Measurements from ENCODE around the gene CX3CL1. TPM values are rescaled to one million over a fixed set of nuclear protein-coding genes. Genes with fewer than 3 reads are reported as not detected.

The CX3CL1 gene
- total RNA-seq (under 1 TPM in 3 of 5 donors, not detected in 2; 0.13 to 0.18 (median 0.16) TPM), total RNA-seq (0 to 0.08 (median 0) reads per million in 29 experiments)
- total RNA-seq (2013): not detected

- DNase-seq (no peak), ATAC-seq (replicated peaks in 1 of 4) (no peak)
- H3K36me3 ChIP-seq (ENCODE audit: control insufficient read depth in 2 of 2, extremely low read depth in 1 of 2, insufficient read depth in 1 of 2, low read length in 1 of 2): no peaks in the 10 kb centered on the region
- Mint-ChIP-seq H3K4me3 (no peak within 1 kb of the TSS), H3K36me3 (no peaks in the 10 kb centered on the region), H3K4me1 (peaks cover 0 to 3% (median 3%) of the 10 kb centered on the region in 3 donors), H3K27me3 (peaks cover 0 to 10% of the 10 kb centered on the region in 2 donors), H3K9me3 (no peaks in the 10 kb centered on the region), H3K27ac (no peak within 1 kb of the TSS)
- no peaks in the 10 kb centered on the region for H3K4me1 ChIP-seq (ENCODE audit: control insufficient read depth in 1 of 2, extremely low read depth in 1 of 2, insufficient read depth in 2 of 2, low read length in 2 of 2)
- no peak within 1 kb of the TSS for H3K27ac ChIP-seq (ENCODE audit: low read length)
- peaks cover 0 to 33% of the 10 kb centered on the region in 2 experiments for H3K27me3 ChIP-seq (replicated peaks in 1 of 2; ENCODE audit: control insufficient read depth in 2 of 2, extremely low read depth in 1 of 2, insufficient read depth in 2 of 2, low read length in 1 of 2)
- CTCF ChIA-PET: no interaction called here
- H3K9me3 ChIP-seq: no peaks in the 10 kb centered on the region
- WGBS (ENCODE audit: insufficient coverage): 80% methylated on average over 23 of the region's 23 CpGs
- POLR2A ChIA-PET: no interaction called here
- no peak within 1 kb of the TSS for H3K4me3 ChIP-seq (ENCODE audit: control insufficient read depth in 1 of 2, extremely low read depth in 1 of 2, low read length in 1 of 2)
Measured at GRCh38 chr16:57372372-57373116, at the start of gene CX3CL1. CX3CL1 (plus strand) TSS chr16:57372490; CDS start chr16:57372569, 79 bp downstream.

GRCh38 chr16:57324749-57325148 is 47.5 kb upstream of the CX3CL1 start:
- ATAC-seq (replicated peaks in 1 of 4) (no peak), DNase-seq (no peak)
- Mint-ChIP-seq H3K9me3 (no peaks in the 10 kb centered on the region), H3K4me1 (no peaks in the 10 kb centered on the region), H3K4me3 (no peak overlapping the region), H3K27ac (peak overlapping the region in 1 of 2 donors; percentile 36), H3K36me3 (no peaks in the 10 kb centered on the region), H3K27me3 (no peaks in the 10 kb centered on the region)
- Histone ChIP-seq H3K4me3 (ENCODE audit: control insufficient read depth in 1 of 2, extremely low read depth in 1 of 2, low read length in 1 of 2) (no peak overlapping the region), H3K4me1 (ENCODE audit: control insufficient read depth in 1 of 2, extremely low read depth in 1 of 2, insufficient read depth in 2 of 2, low read length in 2 of 2) (no peaks in the 10 kb centered on the region), H3K36me3 (ENCODE audit: control insufficient read depth in 2 of 2, extremely low read depth in 1 of 2, insufficient read depth in 1 of 2, low read length in 1 of 2) (no peaks in the 10 kb centered on the region), H3K9me3 (no peaks in the 10 kb centered on the region), H3K27ac (ENCODE audit: low read length) (no peak overlapping the region), H3K27me3 (replicated peaks in 1 of 2; ENCODE audit: control insufficient read depth in 2 of 2, extremely low read depth in 1 of 2, insufficient read depth in 2 of 2, low read length in 1 of 2) (no peaks in the 10 kb centered on the region)
- ChIA-PET CTCF (interaction anchor here (0.7 to 0.8 kb wide), 2 partner anchors 99 to 1374 kb away, joined by 4 to 11 read pairs; no protein-coding TSS in a partner anchor), POLR2A (no interaction called here)
- no CpG with 5 or more reads among the region's 2 CpGs for WGBS (ENCODE audit: insufficient coverage)

DNA sequence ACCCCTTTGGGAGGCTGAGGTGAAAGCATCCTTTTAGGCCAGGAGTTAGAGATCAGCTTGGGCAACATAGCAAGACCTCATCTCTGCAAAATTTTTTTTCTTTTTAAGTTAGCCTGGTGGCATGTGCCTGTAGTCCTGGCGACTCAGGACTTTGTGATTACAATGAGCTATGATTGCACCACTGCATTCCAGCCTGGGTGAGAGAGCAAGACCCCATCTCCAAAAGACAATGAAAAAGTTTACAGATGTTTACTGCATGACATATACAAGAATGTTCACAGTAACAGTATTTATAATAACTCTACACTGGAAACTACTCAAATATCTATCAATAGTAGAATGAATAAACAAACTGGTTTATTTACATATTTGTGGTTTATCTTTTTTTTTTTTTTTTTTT is 46.8 kb upstream of the CX3CL1 start:
- no peaks in the 10 kb centered on the region for H3K36me3 ChIP-seq (ENCODE audit: control insufficient read depth in 2 of 2, extremely low read depth in 1 of 2, insufficient read depth in 1 of 2, low read length in 1 of 2)
- no peaks in the 10 kb centered on the region for H3K27me3 Mint-ChIP-seq
- peak overlapping the region in 1 of 2 donors; percentile 36 for H3K27ac Mint-ChIP-seq
- DNase-seq (no peak), ATAC-seq (replicated peaks in 1 of 4) (no peak)
- H3K9me3 ChIP-seq: no peaks in the 10 kb centered on the region
- H3K9me3 Mint-ChIP-seq: no peaks in the 10 kb centered on the region
- no peak overlapping the region for H3K4me3 ChIP-seq (ENCODE audit: control insufficient read depth in 1 of 2, extremely low read depth in 1 of 2, low read length in 1 of 2)
- ChIA-PET CTCF (interaction anchor here in 1 of 2 donors (0.8 kb wide), 1 partner anchor 99 kb away, joined by 11 read pairs; no protein-coding TSS in a partner anchor), POLR2A (no interaction called here)
- no CpG with 5 or more reads among the region's 1 CpG for WGBS (ENCODE audit: insufficient coverage)
- H3K27me3 ChIP-seq (replicated peaks in 1 of 2; ENCODE audit: control insufficient read depth in 2 of 2, extremely low read depth in 1 of 2, insufficient read depth in 2 of 2, low read length in 1 of 2): peaks cover 0 to 2% of the 10 kb centered on the region in 2 experiments
- H3K4me3 Mint-ChIP-seq: no peak overlapping the region
- no peak overlapping the region for H3K27ac ChIP-seq (ENCODE audit: low read length)
- H3K36me3 Mint-ChIP-seq: no peaks in the 10 kb centered on the region
- no peaks in the 10 kb centered on the region for H3K4me1 Mint-ChIP-seq
- H3K4me1 ChIP-seq (ENCODE audit: control insufficient read depth in 1 of 2, extremely low read depth in 1 of 2, insufficient read depth in 2 of 2, low read length in 2 of 2): no peaks in the 10 kb centered on the region

DNA sequence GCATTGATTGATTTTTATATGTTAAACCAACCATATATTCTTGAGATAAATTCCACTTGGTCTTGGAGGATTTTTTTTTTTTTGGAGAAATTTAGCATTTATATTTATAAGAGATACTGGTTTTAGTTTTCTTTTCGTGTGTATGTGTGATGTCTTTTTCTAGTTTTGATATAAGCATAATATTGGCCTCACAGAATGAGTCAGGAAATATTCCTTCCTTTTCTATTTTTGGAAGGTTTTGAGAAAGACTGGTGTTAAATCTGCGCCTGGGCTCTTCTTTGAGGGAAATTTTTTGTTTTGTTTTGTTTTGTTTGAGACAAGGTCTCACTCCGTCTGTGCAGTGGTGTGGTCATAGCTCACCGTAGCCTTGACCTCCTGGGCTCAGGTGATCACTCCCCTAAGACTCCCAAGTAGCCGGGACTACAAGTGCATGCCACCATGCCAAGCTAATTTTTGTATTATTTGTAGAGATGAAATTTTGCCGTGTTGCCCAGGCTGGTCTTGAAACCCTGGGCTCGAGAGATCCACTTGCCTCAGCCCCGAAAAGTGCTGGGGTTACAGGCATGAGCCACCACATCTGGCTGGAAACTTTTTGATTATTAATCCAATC is 42.5 kb upstream of the CX3CL1 start:
- Mint-ChIP-seq H3K36me3 (peaks cover 3% of the 10 kb centered on the region), H3K27ac (no peak overlapping the region), H3K27me3 (peaks cover 0 to 4% of the 10 kb centered on the region in 2 donors), H3K9me3 (peaks cover 4 to 7% (median 5%) of the 10 kb centered on the region in 3 donors), H3K4me3 (no peak overlapping the region), H3K4me1 (no peaks in the 10 kb centered on the region)
- no peak for ATAC-seq (replicated peaks in 1 of 4)
- H3K4me3 ChIP-seq (ENCODE audit: control insufficient read depth in 1 of 2, extremely low read depth in 1 of 2, low read length in 1 of 2): no peak overlapping the region
- POLR2A ChIA-PET: no interaction called here
- no peaks in the 10 kb centered on the region for H3K4me1 ChIP-seq (ENCODE audit: control insufficient read depth in 1 of 2, extremely low read depth in 1 of 2, insufficient read depth in 2 of 2, low read length in 2 of 2)
- DNase-seq: no peak
- peaks cover 2 to 8% of the 10 kb centered on the region in 2 experiments for H3K27me3 ChIP-seq (replicated peaks in 1 of 2; ENCODE audit: control insufficient read depth in 2 of 2, extremely low read depth in 1 of 2, insufficient read depth in 2 of 2, low read length in 1 of 2)
- WGBS (ENCODE audit: insufficient coverage): no CpG with 5 or more reads among the region's 8 CpGs
- H3K9me3 ChIP-seq: no peaks in the 10 kb centered on the region
- H3K27ac ChIP-seq (ENCODE audit: low read length): no peak overlapping the region
- H3K36me3 ChIP-seq (ENCODE audit: control insufficient read depth in 2 of 2, extremely low read depth in 1 of 2, insufficient read depth in 1 of 2, low read length in 1 of 2): no peaks in the 10 kb centered on the region
- CTCF ChIA-PET: no interaction called here

- Mint-ChIP-seq H3K4me1 (no peaks in the 10 kb centered on the region), H3K27me3 (peaks cover 4 to 5% of the 10 kb centered on the region in 2 donors), H3K36me3 (peaks cover 3% of the 10 kb centered on the region), H3K27ac (no peak overlapping the region), H3K9me3 (peaks cover 4 to 7% (median 5%) of the 10 kb centered on the region in 3 donors), H3K4me3 (no peak overlapping the region)
- Histone ChIP-seq H3K9me3 (no peaks in the 10 kb centered on the region), H3K4me3 (ENCODE audit: control insufficient read depth in 1 of 2, extremely low read depth in 1 of 2, low read length in 1 of 2) (no peak overlapping the region), H3K27me3 (replicated peaks in 1 of 2; ENCODE audit: control insufficient read depth in 2 of 2, extremely low read depth in 1 of 2, insufficient read depth in 2 of 2, low read length in 1 of 2) (peaks cover 2 to 8% of the 10 kb centered on the region in 2 experiments), H3K36me3 (ENCODE audit: control insufficient read depth in 2 of 2, extremely low read depth in 1 of 2, insufficient read depth in 1 of 2, low read length in 1 of 2) (no peaks in the 10 kb centered on the region), H3K27ac (ENCODE audit: low read length) (no peak overlapping the region), H3K4me1 (ENCODE audit: control insufficient read depth in 1 of 2, extremely low read depth in 1 of 2, insufficient read depth in 2 of 2, low read length in 2 of 2) (no peaks in the 10 kb centered on the region)
- CTCF ChIA-PET: no interaction called here
- no CpG with 5 or more reads among the region's 3 CpGs for WGBS (ENCODE audit: insufficient coverage)
- DNase-seq (no peak), ATAC-seq (replicated peaks in 1 of 4) (no peak)
- POLR2A ChIA-PET: no interaction called here
Measured at GRCh38 chr16:57331355-57331754, 40.9 kb upstream of the CX3CL1 start.

GRCh38 chr16:57333402-57333801 is 38.9 kb upstream of the CX3CL1 start:
- peaks cover 6% of the 10 kb centered on the region in 2 donors for H3K27me3 Mint-ChIP-seq
- H3K36me3 Mint-ChIP-seq: peaks cover 3% of the 10 kb centered on the region
- Histone ChIP-seq H3K4me3 (ENCODE audit: control insufficient read depth in 1 of 2, extremely low read depth in 1 of 2, low read length in 1 of 2) (no peak overlapping the region), H3K9me3 (no peaks in the 10 kb centered on the region), H3K27me3 (replicated peaks in 1 of 2; ENCODE audit: control insufficient read depth in 2 of 2, extremely low read depth in 1 of 2, insufficient read depth in 2 of 2, low read length in 1 of 2) (peaks cover 2 to 10% of the 10 kb centered on the region in 2 experiments), H3K4me1 (ENCODE audit: control insufficient read depth in 1 of 2, extremely low read depth in 1 of 2, insufficient read depth in 2 of 2, low read length in 2 of 2) (no peaks in the 10 kb centered on the region), H3K27ac (ENCODE audit: low read length) (no peak overlapping the region), H3K36me3 (ENCODE audit: control insufficient read depth in 2 of 2, extremely low read depth in 1 of 2, insufficient read depth in 1 of 2, low read length in 1 of 2) (no peaks in the 10 kb centered on the region)
- ChIA-PET CTCF (no interaction called here), POLR2A (interaction anchor here in 1 of 2 donors (0.7 kb wide), 1 partner anchor 449 kb away, joined by 3 read pairs; no protein-coding TSS in a partner anchor)
- ATAC-seq (replicated peaks in 1 of 4) (no peak), DNase-seq (no peak)
- H3K27ac Mint-ChIP-seq: no peak overlapping the region
- H3K4me1 Mint-ChIP-seq: no peaks in the 10 kb centered on the region
- no CpG with 5 or more reads among the region's 1 CpG for WGBS (ENCODE audit: insufficient coverage)
- H3K4me3 Mint-ChIP-seq: no peak overlapping the region
- peaks cover 4 to 7% (median 5%) of the 10 kb centered on the region in 3 donors for H3K9me3 Mint-ChIP-seq
